GM06990 (cell line): ENCODE measurements around the gene EP400.

Source experiments
- DNase-seq: peaks from one replicate; pipeline ENCODE4 v3.0.0-alpha.2; 2011; ENCODE audit not compliant: insufficient read length; ENCODE audit errors: extremely low read depth
- H3K27me3 ChIP-seq: replicated peaks from 2 replicates; pipeline ENCODE4 v1.6.0; 2011; ENCODE audit warnings: low read length; ENCODE audit not compliant: control insufficient read depth, insufficient read depth
- H3K36me3 ChIP-seq: 2 replicates; pipeline ENCODE4 v1.5.1; 2011; ENCODE audit warnings: low read length; ENCODE audit not compliant: control insufficient read depth, insufficient read depth
- H3K4me3 ChIP-seq: replicated peaks from 2 replicates; pipeline ENCODE4 v1.5.1; 2011; ENCODE audit warnings: low read depth, mild to moderate bottlenecking, control low read depth, low read length
- CTCF ChIP-seq: IDR thresholded peaks from 2 replicates; pipeline ENCODE4 v1.5.1; 2011; ENCODE audit warnings: low read length, control low read depth, mild to moderate bottlenecking, inconsistent platforms; ENCODE audit not compliant: insufficient read depth, poor library complexity, severe bottlenecking

EP400 gene

GRCh38 chr12:132012919-132013568 lies 63.3 kb downstream of the EP400 start:
- Histone ChIP-seq H3K4me3 (no peak overlapping the region), H3K27me3 (no peaks in the 10 kb centered on the region), H3K36me3 (peaks cover 40% of the 10 kb centered on the region)
- no peak for DNase-seq
- TF ChIP-seq CTCF, result no peak

GRCh38 chr12:132014092-132014914 lies 64.6 kb downstream of the EP400 start:
- TF ChIP-seq CTCF, result no peak
- Histone ChIP-seq H3K4me3 (no peak overlapping the region), H3K27me3 (no peaks in the 10 kb centered on the region), H3K36me3 (peaks cover 42% of the 10 kb centered on the region)
- DNase-seq, result no peak

- TF ChIP-seq CTCF, result no peak
- peaks cover 45% of the 10 kb centered on the region for H3K36me3 ChIP-seq
- no peak overlapping the region for H3K4me3 ChIP-seq
- H3K27me3 ChIP-seq, result no peaks in the 10 kb centered on the region
- DNase-seq, result no peak
These were observed 65.2 kb downstream of the EP400 start for GRCh38 chr12:132014915-132015280.

GRCh38 chr12:132015686-132016430 lies 66.1 kb downstream of the EP400 start:
- H3K4me3 ChIP-seq, result no peak overlapping the region
- DNase-seq, result no peak
- TF ChIP-seq CTCF, result no peak
- H3K36me3 ChIP-seq, result peaks cover 51% of the 10 kb centered on the region
- no peaks in the 10 kb centered on the region for H3K27me3 ChIP-seq

- TF ChIP-seq CTCF, result no peak
- DNase-seq, result no peak
- no peaks in the 10 kb centered on the region for H3K27me3 ChIP-seq
- peaks cover 47% of the 10 kb centered on the region for H3K36me3 ChIP-seq
- no peak overlapping the region for H3K4me3 ChIP-seq
These were observed 68.6 kb downstream of the EP400 start for GRCh38 chr12:132018193-132018916.
